HepG2 (cell line): ENCODE data around the gene FUT8. TPM values are rescaled to one million over a fixed set of nuclear protein-coding genes. Genes with fewer than 3 reads are reported as not detected.

Experiments
- AHR ChIP-seq: IDR thresholded peaks from 2 replicates; pipeline ENCODE4 v1.6.1; 2018; ENCODE audit warnings: missing genetic modification reagents, missing compliant biosample characterization
- FOXA3 ChIP-seq: IDR thresholded peaks from 2 replicates; pipeline ENCODE4 v1.6.1; 2016; ENCODE audit warnings: missing genetic modification reagents, missing compliant biosample characterization
- ISL2 ChIP-seq: sonication (generic); formaldehyde crosslinking; IDR thresholded peaks from 2 replicates; pipeline ENCODE4 v1.5.0; 2020; ENCODE audit warnings: missing genetic modification reagents
- NAIF1 ChIP-seq: sonication (generic); formaldehyde crosslinking; IDR thresholded peaks from 2 replicates; pipeline ENCODE4 v1.5.0; 2020; ENCODE audit warnings: mild to moderate bottlenecking, missing genetic modification reagents, borderline replicate concordance
- NKX3-1 ChIP-seq: sonication (generic); formaldehyde crosslinking; IDR thresholded peaks from 2 replicates; pipeline ENCODE4 v1.5.0; 2020; ENCODE audit warnings: missing genetic modification reagents
- PHF5A ChIP-seq: IDR thresholded peaks from one replicate; pipeline ENCODE4 v1.6.1; 2018; ENCODE audit warnings: low read depth, missing genetic modification reagents; ENCODE audit not compliant: unreplicated experiment
- PHF8 ChIP-seq: sonication (generic); formaldehyde crosslinking; IDR thresholded peaks from 2 replicates; pipeline ENCODE4 v1.5.0; 2020; ENCODE audit warnings: missing genetic modification reagents
- RARG ChIP-seq: sonication (generic); formaldehyde crosslinking; IDR thresholded peaks from 2 replicates; pipeline ENCODE4 v1.4.0; 2020; ENCODE audit warnings: low read depth, mild to moderate bottlenecking, missing genetic modification reagents
- SAP130 ChIP-seq: IDR thresholded peaks from 2 replicates; pipeline ENCODE4 v1.6.1; 2016; ENCODE audit warnings: low read depth
- TBX2 ChIP-seq: sonication (generic); formaldehyde crosslinking; IDR thresholded peaks from 2 replicates; pipeline ENCODE4 v1.5.0; 2020; ENCODE audit warnings: missing genetic modification reagents, mild to moderate bottlenecking, borderline replicate concordance
- TOPORS ChIP-seq: sonication (generic); formaldehyde crosslinking; IDR thresholded peaks from 2 replicates; pipeline ENCODE4 v1.8.0; 2023; ENCODE audit warnings: mild to moderate bottlenecking, missing genetic modification reagents
- WIZ ChIP-seq: sonication (generic); formaldehyde crosslinking; IDR thresholded peaks from 2 replicates; pipeline ENCODE4 v1.5.1; 2020; ENCODE audit warnings: mild to moderate bottlenecking, missing genetic modification reagents
- ZNF282 ChIP-seq: fragments of 450-650 bp; IDR thresholded peaks from 2 replicates; pipeline ENCODE4 v1.6.1; 2018; ENCODE audit not compliant: partially characterized antibody
- ZNF567 ChIP-seq: sonication (generic); formaldehyde crosslinking; IDR thresholded peaks from 2 replicates; pipeline ENCODE4 v1.8.1; 2023; ENCODE audit warnings: mild to moderate bottlenecking, missing genetic modification reagents, borderline replicate concordance
- ZNF569 ChIP-seq: sonication (generic); formaldehyde crosslinking; IDR thresholded peaks from 2 replicates; pipeline ENCODE4 v1.5.0; 2020; ENCODE audit warnings: mild to moderate bottlenecking, missing genetic modification reagents, moderate library complexity, borderline replicate concordance
- ZNF839 ChIP-seq: sonication (generic); formaldehyde crosslinking; IDR thresholded peaks from 2 replicates; pipeline ENCODE4 v1.4.0; 2020; ENCODE audit warnings: missing genetic modification reagents, mild to moderate bottlenecking, borderline replicate concordance
- polyA plus RNA-seq, 8 experiments: library from polyadenylated mRNA; depleted of rRNA in 3 of 8; stranded (reverse) in 7 of 8; unstranded in 1 of 8; fragments of >200 nt; fragmentation: Illumina TruSeq in 4 of 8; extraction: Trizol in 4 of 8; gene quantifications; 2 replicates each; pipeline versions ENCODE4 v1.2.1 to v1.2.3, GENCODE V29; 2011 to 2016; ENCODE audit warnings: low read depth in 4 of 8, missing spikeins in 1 of 8, mixed read lengths in 1 of 8; ENCODE audit not compliant: insufficient read depth in 1 of 8
- total RNA-seq, 5 experiments: library from RNA; depleted of rRNA; stranded (reverse); fragments of >200 nt; fragmentation: Illumina TruSeq; extraction: Trizol; gene quantifications; 2 replicates each; pipeline ENCODE4 v1.2.3, GENCODE V29; 2016; ENCODE audit warnings: low read depth in 1 of 5
- TF ChIP-seq, protein P1 (sequence below): sonication (generic); formaldehyde crosslinking; IDR thresholded peaks from 2 replicates; pipeline ENCODE4 v1.4.0; 2020; ENCODE audit warnings: missing genetic modification reagents
- TF ChIP-seq, protein P2 (sequence below): sonication (generic); formaldehyde crosslinking; IDR thresholded peaks from 2 replicates; pipeline ENCODE4 v1.8.1; 2023; ENCODE audit warnings: mild to moderate bottlenecking, missing genetic modification reagents
- TF ChIP-seq, protein P3 (sequence below): sonication (generic); formaldehyde crosslinking; conservative IDR thresholded peaks from 2 replicates; pipeline ENCODE4 v1.8.0; 2022; ENCODE audit warnings: missing genetic modification reagents
- TF ChIP-seq, protein P4 (sequence below): sonication (generic); formaldehyde crosslinking; IDR thresholded peaks from 2 replicates; pipeline ENCODE4 v1.5.0; 2020; ENCODE audit warnings: missing genetic modification reagents
- TF ChIP-seq, protein P5 (sequence below): sonication (generic); formaldehyde crosslinking; IDR thresholded peaks from 2 replicates; pipeline ENCODE4; 2020; ENCODE audit warnings: missing genetic modification reagents, mild to moderate bottlenecking, borderline replicate concordance

FUT8 gene
- total and polyA plus RNA-seq, 2 of the 13 experiments (the other 11 are each of a cell fraction or from before 2014, with no cell fraction given), result 9.3 to 17.5 TPM

DNA sequence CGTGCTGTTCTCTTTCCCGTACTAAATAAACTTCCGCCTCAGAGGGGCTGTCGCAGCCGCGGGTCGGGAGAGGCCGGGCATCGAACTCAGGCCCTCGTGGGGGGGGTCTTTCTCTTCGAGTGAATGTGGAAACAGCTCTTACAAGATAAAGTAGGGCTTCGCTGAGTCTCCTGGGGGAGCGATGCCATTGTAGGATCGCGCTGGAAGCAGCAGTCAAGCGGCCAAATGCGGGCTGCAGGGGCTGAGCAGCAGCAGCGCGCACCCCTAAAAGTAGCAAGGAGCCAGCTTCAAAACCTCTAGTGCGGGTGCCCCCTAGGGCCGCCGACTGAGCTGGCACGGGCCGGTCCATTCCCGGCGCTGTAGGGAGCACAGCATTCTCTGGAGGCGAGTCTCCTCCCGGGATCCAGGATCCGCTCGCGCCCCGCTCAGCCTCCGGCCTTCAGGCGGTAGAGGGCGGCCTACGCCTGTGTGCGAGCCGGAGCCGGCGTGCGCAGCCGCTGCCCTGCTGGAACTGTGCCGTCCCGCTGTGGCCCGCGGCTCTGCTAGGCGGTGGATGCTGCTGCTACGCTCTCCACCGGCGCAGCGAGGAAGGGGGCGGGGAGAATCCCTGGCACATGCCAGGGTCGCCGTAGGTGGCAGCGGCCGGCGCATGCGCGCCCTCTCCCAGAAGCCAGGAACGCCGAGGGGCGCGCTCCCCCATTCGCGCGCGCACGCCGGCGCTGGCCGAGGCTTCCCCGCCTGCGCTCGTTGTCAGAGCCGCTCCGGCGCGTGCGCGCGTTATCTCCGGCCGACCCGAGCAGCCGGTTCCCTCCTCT is at the start of gene FUT8 (continued):
- TF ChIP-seq, protein P1, sequence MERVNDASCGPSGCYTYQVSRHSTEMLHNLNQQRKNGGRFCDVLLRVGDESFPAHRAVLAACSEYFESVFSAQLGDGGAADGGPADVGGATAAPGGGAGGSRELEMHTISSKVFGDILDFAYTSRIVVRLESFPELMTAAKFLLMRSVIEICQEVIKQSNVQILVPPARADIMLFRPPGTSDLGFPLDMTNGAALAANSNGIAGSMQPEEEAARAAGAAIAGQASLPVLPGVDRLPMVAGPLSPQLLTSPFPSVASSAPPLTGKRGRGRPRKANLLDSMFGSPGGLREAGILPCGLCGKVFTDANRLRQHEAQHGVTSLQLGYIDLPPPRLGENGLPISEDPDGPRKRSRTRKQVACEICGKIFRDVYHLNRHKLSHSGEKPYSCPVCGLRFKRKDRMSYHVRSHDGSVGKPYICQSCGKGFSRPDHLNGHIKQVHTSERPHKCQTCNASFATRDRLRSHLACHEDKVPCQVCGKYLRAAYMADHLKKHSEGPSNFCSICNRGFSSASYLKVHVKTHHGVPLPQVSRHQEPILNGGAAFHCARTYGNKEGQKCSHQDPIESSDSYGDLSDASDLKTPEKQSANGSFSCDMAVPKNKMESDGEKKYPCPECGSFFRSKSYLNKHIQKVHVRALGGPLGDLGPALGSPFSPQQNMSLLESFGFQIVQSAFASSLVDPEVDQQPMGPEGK (CRISPR knock-in tag), result peak; percentile 26; the same call in 1 of the 2 replicates
- 0 out of 2 replicates have a peak, but pooled peaks have one; percentile 35 for TF ChIP-seq WIZ (CRISPR knock-in tag)
- TF ChIP-seq SAP130 (CRISPR knock-in tag), result peak; percentile 76; the same call in 1 of the 2 replicates
- TF ChIP-seq, protein P2, sequence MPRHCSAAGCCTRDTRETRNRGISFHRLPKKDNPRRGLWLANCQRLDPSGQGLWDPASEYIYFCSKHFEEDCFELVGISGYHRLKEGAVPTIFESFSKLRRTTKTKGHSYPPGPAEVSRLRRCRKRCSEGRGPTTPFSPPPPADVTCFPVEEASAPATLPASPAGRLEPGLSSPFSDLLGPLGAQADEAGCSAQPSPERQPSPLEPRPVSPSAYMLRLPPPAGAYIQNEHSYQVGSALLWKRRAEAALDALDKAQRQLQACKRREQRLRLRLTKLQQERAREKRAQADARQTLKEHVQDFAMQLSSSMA (CRISPR knock-in tag), result no peak
- no peak for TF ChIP-seq RARG (CRISPR knock-in tag)
- TF ChIP-seq, protein P3, sequence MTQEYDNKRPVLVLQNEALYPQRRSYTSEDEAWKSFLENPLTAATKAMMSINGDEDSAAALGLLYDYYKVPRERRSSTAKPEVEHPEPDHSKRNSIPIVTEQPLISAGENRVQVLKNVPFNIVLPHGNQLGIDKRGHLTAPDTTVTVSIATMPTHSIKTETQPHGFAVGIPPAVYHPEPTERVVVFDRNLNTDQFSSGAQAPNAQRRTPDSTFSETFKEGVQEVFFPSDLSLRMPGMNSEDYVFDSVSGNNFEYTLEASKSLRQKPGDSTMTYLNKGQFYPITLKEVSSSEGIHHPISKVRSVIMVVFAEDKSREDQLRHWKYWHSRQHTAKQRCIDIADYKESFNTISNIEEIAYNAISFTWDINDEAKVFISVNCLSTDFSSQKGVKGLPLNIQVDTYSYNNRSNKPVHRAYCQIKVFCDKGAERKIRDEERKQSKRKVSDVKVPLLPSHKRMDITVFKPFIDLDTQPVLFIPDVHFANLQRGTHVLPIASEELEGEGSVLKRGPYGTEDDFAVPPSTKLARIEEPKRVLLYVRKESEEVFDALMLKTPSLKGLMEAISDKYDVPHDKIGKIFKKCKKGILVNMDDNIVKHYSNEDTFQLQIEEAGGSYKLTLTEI (CRISPR knock-in tag), result no peak
- no peak for TF ChIP-seq AHR (CRISPR knock-in tag)
- peak; percentile 47; the same call in 1 of the 2 replicates for TF ChIP-seq TOPORS
- no peak for TF ChIP-seq ZNF569 (CRISPR knock-in tag)
- no peak for TF ChIP-seq ZNF839 (CRISPR knock-in tag)
- no peak for TF ChIP-seq ZNF282
- TF ChIP-seq PHF5A, result no peak
- TF ChIP-seq, protein P4, sequence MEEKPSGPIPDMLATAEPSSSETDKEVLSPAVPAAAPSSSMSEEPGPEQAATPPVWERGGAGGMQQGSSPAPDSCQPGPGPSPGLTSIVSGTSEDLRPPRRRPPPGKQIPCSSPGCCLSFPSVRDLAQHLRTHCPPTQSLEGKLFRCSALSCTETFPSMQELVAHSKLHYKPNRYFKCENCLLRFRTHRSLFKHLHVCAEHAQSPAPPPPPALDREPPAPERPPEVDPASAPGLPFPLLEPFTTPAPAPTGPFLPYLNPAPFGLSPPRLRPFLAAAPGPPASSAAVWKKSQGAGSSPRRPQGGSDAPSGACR (CRISPR knock-in tag), result peak; percentile 95
- no peak for TF ChIP-seq NKX3-1 (CRISPR knock-in tag)
- TF ChIP-seq ISL2, result peak; percentile 45
- TF ChIP-seq FOXA3 (CRISPR knock-in tag), result peak; percentile 65
- TF ChIP-seq NAIF1, result peak; percentile 71; the same call in 1 of the 2 replicates
- TF ChIP-seq TBX2 (CRISPR knock-in tag), result peak; percentile 84
- TF ChIP-seq, protein P5, sequence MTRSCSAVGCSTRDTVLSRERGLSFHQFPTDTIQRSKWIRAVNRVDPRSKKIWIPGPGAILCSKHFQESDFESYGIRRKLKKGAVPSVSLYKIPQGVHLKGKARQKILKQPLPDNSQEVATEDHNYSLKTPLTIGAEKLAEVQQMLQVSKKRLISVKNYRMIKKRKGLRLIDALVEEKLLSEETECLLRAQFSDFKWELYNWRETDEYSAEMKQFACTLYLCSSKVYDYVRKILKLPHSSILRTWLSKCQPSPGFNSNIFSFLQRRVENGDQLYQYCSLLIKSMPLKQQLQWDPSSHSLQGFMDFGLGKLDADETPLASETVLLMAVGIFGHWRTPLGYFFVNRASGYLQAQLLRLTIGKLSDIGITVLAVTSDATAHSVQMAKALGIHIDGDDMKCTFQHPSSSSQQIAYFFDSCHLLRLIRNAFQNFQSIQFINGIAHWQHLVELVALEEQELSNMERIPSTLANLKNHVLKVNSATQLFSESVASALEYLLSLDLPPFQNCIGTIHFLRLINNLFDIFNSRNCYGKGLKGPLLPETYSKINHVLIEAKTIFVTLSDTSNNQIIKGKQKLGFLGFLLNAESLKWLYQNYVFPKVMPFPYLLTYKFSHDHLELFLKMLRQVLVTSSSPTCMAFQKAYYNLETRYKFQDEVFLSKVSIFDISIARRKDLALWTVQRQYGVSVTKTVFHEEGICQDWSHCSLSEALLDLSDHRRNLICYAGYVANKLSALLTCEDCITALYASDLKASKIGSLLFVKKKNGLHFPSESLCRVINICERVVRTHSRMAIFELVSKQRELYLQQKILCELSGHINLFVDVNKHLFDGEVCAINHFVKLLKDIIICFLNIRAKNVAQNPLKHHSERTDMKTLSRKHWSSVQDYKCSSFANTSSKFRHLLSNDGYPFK (CRISPR knock-in tag), result no peak; the same call in none of the 2 replicates
- TF ChIP-seq ZNF567 (CRISPR knock-in tag), result peak; percentile 46; the same call in 1 of the 2 replicates
- peak; percentile 50 for TF ChIP-seq PHF8
